GM12872 (cell line): ENCODE measurements around the gene IL16.

Experiments used
- CTCF ChIP-seq: IDR thresholded peaks from 3 replicates; pipeline ENCODE4 v1.5.1; 2011; ENCODE audit warnings: low read depth, mild to moderate bottlenecking, low read length, moderate library complexity; ENCODE audit not compliant: insufficient read depth

Gene IL16

GRCh38 chr15:81253846-81254245, 57.2 kb downstream of the IL16 start:
- TF ChIP-seq CTCF: no peak

DNA sequence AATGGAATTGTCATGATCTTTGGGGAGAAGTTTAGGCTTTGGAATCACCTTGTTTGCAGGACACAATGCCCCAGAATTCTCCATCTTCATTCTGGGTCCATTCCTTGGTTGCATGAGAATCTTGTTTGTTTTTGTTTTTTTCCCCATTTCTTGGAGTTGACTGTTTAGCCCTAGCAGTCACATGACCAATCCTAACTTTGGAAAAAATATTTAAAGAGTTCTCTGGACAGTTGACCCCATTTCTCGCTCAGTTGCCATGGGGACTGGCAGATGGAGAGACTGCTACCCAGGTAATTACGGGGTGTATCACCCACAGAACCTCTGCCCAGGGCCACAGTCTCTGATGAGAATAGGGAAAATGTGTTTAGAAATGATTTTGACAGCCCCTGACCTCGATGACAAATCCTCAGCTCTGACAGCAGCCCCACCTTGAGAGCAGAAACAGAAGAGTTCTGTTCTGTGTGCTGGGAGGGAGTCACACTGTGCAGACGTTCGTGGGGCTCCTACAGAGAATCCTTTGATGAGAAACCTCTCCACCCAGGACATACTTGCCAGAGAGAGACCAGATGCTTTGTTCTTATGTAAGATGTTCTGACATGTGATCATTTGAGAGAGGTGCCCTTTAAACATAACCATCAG, 57.7 kb downstream of the IL16 start:
- TF ChIP-seq CTCF: no peak

- TF ChIP-seq CTCF: no peak
These were observed 58.2 kb downstream of the IL16 start for GRCh38 chr15:81254916-81255290.

GRCh38 chr15:81255315-81255957, 58.8 kb downstream of the IL16 start:
- TF ChIP-seq CTCF: no peak

DNA sequence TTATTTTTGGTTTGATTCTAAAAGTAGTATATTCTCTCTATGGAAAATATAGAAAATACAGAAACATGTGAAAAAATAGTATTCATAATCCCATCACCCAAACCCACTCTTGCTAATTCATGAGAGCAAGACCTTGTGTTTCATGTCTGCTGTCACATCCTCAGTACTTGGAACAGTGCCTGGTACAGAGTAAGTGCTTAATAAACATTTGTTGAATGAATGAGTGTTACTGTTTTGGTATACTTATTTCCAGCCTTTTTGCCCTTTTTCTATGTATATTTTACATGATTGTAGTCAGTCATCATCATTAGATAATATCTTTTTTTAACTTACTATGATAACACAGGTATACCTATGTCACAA, 59.3 kb downstream of the IL16 start:
- no peak for TF ChIP-seq CTCF

GRCh38 chr15:81256916-81257315, 60.2 kb downstream of the IL16 start:
- TF ChIP-seq CTCF: no peak

DNA sequence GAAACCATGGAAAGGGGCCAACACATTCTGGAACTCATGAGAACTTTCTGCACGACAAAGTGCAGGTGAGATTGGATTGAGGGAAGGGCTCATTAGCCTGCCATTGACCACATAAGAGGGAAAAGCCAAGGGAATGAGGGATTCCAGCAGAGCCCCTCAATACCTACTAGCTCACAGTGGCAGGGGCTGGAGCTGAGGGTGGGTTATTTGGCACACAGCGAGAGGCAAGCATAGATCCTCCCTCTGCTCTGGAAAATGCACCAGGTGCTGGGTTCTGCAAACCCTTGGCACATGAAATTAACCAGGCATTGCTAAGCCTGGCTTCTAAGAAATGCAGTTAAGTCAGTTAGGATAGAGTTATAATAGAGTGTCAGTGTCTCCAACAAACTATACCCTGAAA, 60.8 kb downstream of the IL16 start:
- no peak for TF ChIP-seq CTCF

GRCh38 chr15:81258455-81258854, 61.8 kb downstream of the IL16 start:
- no peak for TF ChIP-seq CTCF
